Fibroblast of pulmonary artery (primary cell): Measurements from ENCODE around the gene SRRM4.

Source experiments
- DNase-seq: peaks from one replicate; pipeline ENCODE4 v3.0.0-alpha.2; 2010; ENCODE audit warnings: low read depth
- H3K4me3 ChIP-seq: replicated peaks from 2 replicates; pipeline ENCODE4 v1.5.1; 2011; ENCODE audit warnings: low read depth, mild to moderate bottlenecking, control low read depth, low read length, moderate library complexity
- CTCF ChIP-seq: IDR thresholded peaks from 2 replicates; pipeline ENCODE4 v1.5.1; 2011; ENCODE audit warnings: mild to moderate bottlenecking, control low read depth, low read length, inconsistent platforms; ENCODE audit errors: missing control alignments

Gene SRRM4

GRCh38 chr12:119068129-119068856, 87.0 kb downstream of the SRRM4 start:
- no peak for DNase-seq
- TF ChIP-seq CTCF = no peak
- H3K4me3 ChIP-seq = no peak overlapping the region

GRCh38 chr12:119069147-119069642, 87.9 kb downstream of the SRRM4 start:
- TF ChIP-seq CTCF = no peak
- DNase-seq = no peak
- no peak overlapping the region for H3K4me3 ChIP-seq

- TF ChIP-seq CTCF = no peak
- DNase-seq = no peak
- H3K4me3 ChIP-seq = no peak overlapping the region
Observed at GRCh38 chr12:119071176-119071575, 89.8 kb downstream of the SRRM4 start.

GRCh38 chr12:119071638-119072231, 90.4 kb downstream of the SRRM4 start:
- no peak for TF ChIP-seq CTCF
- no peak for DNase-seq
- H3K4me3 ChIP-seq = no peak overlapping the region

GRCh38 chr12:119072440-119072839, 91.1 kb downstream of the SRRM4 start:
- TF ChIP-seq CTCF = no peak

GRCh38 chr12:119075222-119075787, 94.0 kb downstream of the SRRM4 start:
- no peak for TF ChIP-seq CTCF
- H3K4me3 ChIP-seq = no peak overlapping the region
- DNase-seq = no peak

More at GRCh38 chr12:119072440-119072839, 91.1 kb downstream of the SRRM4 start:
- no peak for DNase-seq
- H3K4me3 ChIP-seq = no peak overlapping the region

- no peak overlapping the region for H3K4me3 ChIP-seq
- DNase-seq = no peak
- TF ChIP-seq CTCF = no peak
Observed at GRCh38 chr12:119075918-119076317, 94.6 kb downstream of the SRRM4 start.
